COLO668 (cell line): Measurements from ENCODE around the gene SPDYE18.
A peak's percentile ranks its signal among the peaks of the same experiment; 100 is the strongest.
"Not testable (repeated sequence)": the region's sequence is repeated elsewhere in the genome, so short reads cannot be mapped to it uniquely, and the experiment has no call there.

ENCODE experiments used
- DNase-seq: peaks from one replicate; lab custom pipeline; 2025; ENCODE audit not compliant: unreplicated experiment; lab: John Stamatoyannopoulos, UW

The SPDYE18 gene

GRCh38 chr7:77062557-77062956 lies at the start of gene SPDYE18:
Gene SPDYE18 (minus strand): TSS chr7:77062558. CDS start chr7:77060512, 2,046 bp downstream.
- not testable (repeated sequence) for DNase-seq

- not testable (repeated sequence) for DNase-seq
Measured at GRCh38 chr7:77108362-77108761, 46.0 kb upstream of the SPDYE18 start.

GRCh38 chr7:77107659-77108058 lies 45.3 kb upstream of the SPDYE18 start:
- DNase-seq: not testable (repeated sequence)

GRCh38 chr7:77105904-77106303 lies 43.5 kb upstream of the SPDYE18 start:
- DNase-seq: not testable (repeated sequence)

- DNase-seq: not testable (repeated sequence)
Measured at GRCh38 chr7:77102671-77103070, 40.3 kb upstream of the SPDYE18 start.

GRCh38 chr7:77101187-77101586 lies 38.8 kb upstream of the SPDYE18 start:
- DNase-seq: not testable (repeated sequence)

- not testable (repeated sequence) for DNase-seq
Measured at GRCh38 chr7:77100501-77100900, 38.1 kb upstream of the SPDYE18 start.

GRCh38 chr7:77092301-77092700 lies 29.9 kb upstream of the SPDYE18 start:
- not testable (repeated sequence) for DNase-seq

GRCh38 chr7:77082192-77082591 lies 19.8 kb upstream of the SPDYE18 start:
- not testable (repeated sequence) for DNase-seq

GRCh38 chr7:77080236-77080635 lies 17.9 kb upstream of the SPDYE18 start:
- DNase-seq: not testable (repeated sequence)

- DNase-seq: not testable (repeated sequence)
Measured at GRCh38 chr7:77079624-77080023, 17.3 kb upstream of the SPDYE18 start.

GRCh38 chr7:77079112-77079511 lies 16.8 kb upstream of the SPDYE18 start:
- DNase-seq: not testable (repeated sequence)

- not testable (repeated sequence) for DNase-seq
Measured at GRCh38 chr7:77077060-77077459, 14.7 kb upstream of the SPDYE18 start.

GRCh38 chr7:77074786-77075396 lies 12.5 kb upstream of the SPDYE18 start:
- not testable (repeated sequence) for DNase-seq

- DNase-seq: not testable (repeated sequence)
Measured at GRCh38 chr7:77071108-77071507, 8.8 kb upstream of the SPDYE18 start.

GRCh38 chr7:77065869-77066268 lies 3.5 kb upstream of the SPDYE18 start:
- not testable (repeated sequence) for DNase-seq

GRCh38 chr7:77063732-77064131 lies 1.4 kb upstream of the SPDYE18 start:
- not testable (repeated sequence) for DNase-seq

- DNase-seq: not testable (repeated sequence)
Measured at GRCh38 chr7:77032261-77032660, 30.1 kb downstream of the SPDYE18 start, which contains the start of gene SPDYE17. Gene SPDYE17 (minus strand): TSS chr7:77032361. CDS start chr7:77030570, 1,791 bp downstream.

- not testable (repeated sequence) for DNase-seq
Measured at GRCh38 chr7:77026349-77026748, 36.0 kb downstream of the SPDYE18 start.

- not testable (repeated sequence) for DNase-seq
Measured at GRCh38 chr7:77010074-77010680, 52.2 kb downstream of the SPDYE18 start.

GRCh38 chr7:77008000-77008399 lies 54.4 kb downstream of the SPDYE18 start:
- peak; percentile 11 for DNase-seq
